Mucosa of descending colon (tissue), 3 donors: ENCODE measurements around the gene PHTF2. TPM values are rescaled to one million over a fixed set of nuclear protein-coding genes. Genes with fewer than 3 reads are reported as not detected.

Experiments used
- ATAC-seq: fragments of 200-7000 bp; cut with Tn5 transposase; one replicate; pipeline ENCODE4 v1.9.1; 2020; ENCODE audit warnings: mild to moderate bottlenecking, moderate library complexity
- DNase-seq, 3 donors: peaks; one replicate each; pipeline ENCODE4 v3.0.0-alpha.2; 2020
- H3K36me3 ChIP-seq: fragments of 200-600 bp; one replicate; pipeline ENCODE4 v1.8.0; 2021; ENCODE audit warnings: low read depth, mild to moderate bottlenecking
- H3K4me1 ChIP-seq: fragments of 200-600 bp; one replicate; pipeline ENCODE4 v1.8.0; 2021; ENCODE audit warnings: low read depth, mild to moderate bottlenecking
- H3K4me3 ChIP-seq: fragments of 200-600 bp; one replicate; pipeline ENCODE4 v1.8.0; 2021; ENCODE audit warnings: mild to moderate bottlenecking
- H3K9me3 ChIP-seq: fragments of 200-600 bp; one replicate; pipeline ENCODE4 v1.8.0; 2021; ENCODE audit warnings: mild to moderate bottlenecking
- intact Hi-C, 2 donors: fragments of 100-400 bp; cut with DNase I in 1 of 2; cut with micrococcal nuclease in 1 of 2; formaldehyde crosslinking; loops; one replicate each; pipeline versions ENCODE4 v1.11.0 to v1.11.1; 2022; cut with DNase I, micrococcal nuclease
- total RNA-seq, 3 donors: library from RNA; stranded (reverse); fragmentation: NEBNext Ultra II Directional in 2 of 3; extraction: Animal tissue kit (Norgen Biotek cat#: 25700) in 2 of 3; gene quantifications; one replicate each; pipeline versions ENCODE4 v1.2.1 to v1.2.4, GENCODE V29; 2021 to 2023
- TF ChIP-seq, protein P1 (sequence below): fragments of 200-600 bp; IDR thresholded peaks from one replicate; pipeline ENCODE4 v1.8.0; 2022; ENCODE audit warnings: antibody characterized with exemption, mild to moderate bottlenecking
- donor health status: DM: no; HTN: no; CAD: no; lungs with moderate emphysema.
- donor health status: DM: no; HTN: no; CAD: no.
- donor health status: DM: no; HTN: yes; CAD: no.

PHTF2 gene
- total RNA-seq, 3 donors from 2014 or later = 13.1 to 15.2 (median 13.7) TPM

DNA sequence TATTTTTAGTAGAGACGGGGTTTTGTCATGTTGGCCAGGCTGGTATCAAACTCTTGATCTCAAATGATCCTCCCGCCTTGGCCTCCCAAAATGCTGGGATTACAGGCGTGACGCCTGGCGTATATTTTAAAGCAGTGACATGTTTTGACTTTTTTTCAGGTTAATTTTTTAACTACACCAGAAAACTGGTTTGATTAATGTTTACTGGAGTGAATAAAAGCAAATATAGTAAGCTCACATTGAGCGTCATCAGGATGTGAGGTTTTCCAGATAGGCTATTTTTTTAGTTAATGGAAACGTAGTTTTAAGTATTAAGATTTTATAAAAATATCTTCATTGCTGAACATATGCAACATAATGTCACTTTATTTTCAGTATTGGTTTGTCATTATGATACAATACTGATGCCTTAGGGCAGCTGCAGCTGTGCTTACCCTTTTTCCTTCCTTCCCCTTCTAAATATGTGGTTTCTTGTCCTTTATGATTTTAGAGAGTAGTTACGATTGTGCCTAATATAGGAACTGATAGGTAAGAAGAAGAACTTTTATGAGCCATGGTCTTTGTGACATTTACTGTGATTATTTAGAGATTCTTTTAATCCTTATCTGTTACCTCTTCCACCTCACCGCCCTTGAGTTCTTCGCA, 37.6 kb upstream of the PHTF2 start:
- ATAC-seq (no peak), DNase-seq (no peak)
- H3K4me1 ChIP-seq = peaks cover 5% of the 10 kb centered on the region
- no peak overlapping the region for H3K4me3 ChIP-seq
- intact Hi-C loops = no loop called here
- TF ChIP-seq, protein P1, sequence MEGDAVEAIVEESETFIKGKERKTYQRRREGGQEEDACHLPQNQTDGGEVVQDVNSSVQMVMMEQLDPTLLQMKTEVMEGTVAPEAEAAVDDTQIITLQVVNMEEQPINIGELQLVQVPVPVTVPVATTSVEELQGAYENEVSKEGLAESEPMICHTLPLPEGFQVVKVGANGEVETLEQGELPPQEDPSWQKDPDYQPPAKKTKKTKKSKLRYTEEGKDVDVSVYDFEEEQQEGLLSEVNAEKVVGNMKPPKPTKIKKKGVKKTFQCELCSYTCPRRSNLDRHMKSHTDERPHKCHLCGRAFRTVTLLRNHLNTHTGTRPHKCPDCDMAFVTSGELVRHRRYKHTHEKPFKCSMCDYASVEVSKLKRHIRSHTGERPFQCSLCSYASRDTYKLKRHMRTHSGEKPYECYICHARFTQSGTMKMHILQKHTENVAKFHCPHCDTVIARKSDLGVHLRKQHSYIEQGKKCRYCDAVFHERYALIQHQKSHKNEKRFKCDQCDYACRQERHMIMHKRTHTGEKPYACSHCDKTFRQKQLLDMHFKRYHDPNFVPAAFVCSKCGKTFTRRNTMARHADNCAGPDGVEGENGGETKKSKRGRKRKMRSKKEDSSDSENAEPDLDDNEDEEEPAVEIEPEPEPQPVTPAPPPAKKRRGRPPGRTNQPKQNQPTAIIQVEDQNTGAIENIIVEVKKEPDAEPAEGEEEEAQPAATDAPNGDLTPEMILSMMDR = no peak
- H3K36me3 ChIP-seq = no peaks in the 10 kb centered on the region
- no peaks in the 10 kb centered on the region for H3K9me3 ChIP-seq

DNA sequence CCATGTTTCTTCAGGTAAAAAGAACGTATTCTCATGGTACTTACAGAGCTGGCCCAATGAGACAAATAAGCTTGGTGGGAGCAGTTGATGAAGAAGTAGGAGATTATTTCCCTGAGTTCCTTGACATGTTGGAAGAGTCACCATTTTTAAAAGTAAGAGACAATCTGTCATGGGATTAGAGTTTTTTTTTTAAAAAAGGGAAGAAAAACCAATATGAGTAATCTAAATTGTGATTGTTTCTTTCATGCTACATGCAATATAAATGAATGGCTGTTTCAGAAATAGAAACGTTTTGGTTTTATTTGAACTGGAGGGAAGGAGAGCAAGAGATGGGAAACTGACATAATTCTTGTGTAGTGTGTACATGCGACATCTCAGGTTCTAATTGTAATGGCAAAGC, 33.1 kb upstream of the PHTF2 start:
- TF ChIP-seq, protein P1 = no peak
- no peaks in the 10 kb centered on the region for H3K9me3 ChIP-seq

DNA sequence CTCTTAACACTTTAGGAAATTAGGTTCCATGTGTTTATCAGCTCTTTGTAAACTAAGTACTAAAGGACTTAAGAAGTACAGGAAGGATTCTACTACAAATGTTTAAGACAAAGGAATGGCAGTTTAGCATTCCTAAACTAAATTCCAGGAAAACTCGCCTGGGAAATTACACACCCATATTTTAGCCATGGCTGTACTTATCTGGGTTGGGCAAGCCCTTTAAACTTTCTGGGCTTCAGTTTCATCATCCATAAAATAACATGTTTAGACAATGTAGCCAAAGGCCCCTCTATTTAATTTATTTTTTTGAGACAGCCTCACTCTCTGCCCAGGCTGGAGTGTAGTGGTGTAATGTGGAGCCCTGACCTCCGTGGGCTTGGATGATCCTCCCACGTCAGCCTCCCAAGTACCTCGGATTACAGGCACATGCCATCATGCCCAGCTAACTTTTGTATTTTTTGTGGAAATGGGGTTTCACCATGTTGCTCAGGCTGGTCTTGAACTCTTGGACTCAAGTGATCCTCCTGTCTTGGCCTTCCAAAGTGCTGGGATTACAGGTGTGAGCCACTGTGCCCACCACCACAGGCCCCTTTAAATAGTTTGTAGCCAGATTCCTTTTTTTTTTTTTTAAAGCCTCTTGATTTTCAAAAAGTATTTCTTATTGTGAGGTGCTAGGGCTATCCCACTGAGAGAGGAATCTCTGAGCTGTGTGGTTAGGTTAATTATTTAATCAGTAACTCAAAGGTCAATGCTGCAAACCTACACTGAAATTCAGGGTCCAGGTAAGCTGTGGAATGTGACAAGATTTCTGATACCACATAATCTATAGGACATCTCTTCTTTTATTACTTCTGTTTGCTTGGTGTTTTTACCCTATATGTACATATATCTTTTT, 32.4 kb upstream of the PHTF2 start:
- intact Hi-C loops = no loop called here
- Histone ChIP-seq H3K4me3 (no peak overlapping the region), H3K9me3 (no peaks in the 10 kb centered on the region), H3K4me1 (peaks cover 14% of the 10 kb centered on the region), H3K36me3 (no peaks in the 10 kb centered on the region)
- DNase-seq (no peak), ATAC-seq (peak; percentile 81)
- TF ChIP-seq, protein P1 = no peak

More for the DNA sequence above, 33.1 kb upstream of the PHTF2 start:
- no peak for ATAC-seq
- DNase-seq = no peak
- Histone ChIP-seq H3K4me3 (no peak overlapping the region), H3K36me3 (no peaks in the 10 kb centered on the region), H3K4me1 (peaks cover 14% of the 10 kb centered on the region)
- intact Hi-C loops = no loop called here

DNA sequence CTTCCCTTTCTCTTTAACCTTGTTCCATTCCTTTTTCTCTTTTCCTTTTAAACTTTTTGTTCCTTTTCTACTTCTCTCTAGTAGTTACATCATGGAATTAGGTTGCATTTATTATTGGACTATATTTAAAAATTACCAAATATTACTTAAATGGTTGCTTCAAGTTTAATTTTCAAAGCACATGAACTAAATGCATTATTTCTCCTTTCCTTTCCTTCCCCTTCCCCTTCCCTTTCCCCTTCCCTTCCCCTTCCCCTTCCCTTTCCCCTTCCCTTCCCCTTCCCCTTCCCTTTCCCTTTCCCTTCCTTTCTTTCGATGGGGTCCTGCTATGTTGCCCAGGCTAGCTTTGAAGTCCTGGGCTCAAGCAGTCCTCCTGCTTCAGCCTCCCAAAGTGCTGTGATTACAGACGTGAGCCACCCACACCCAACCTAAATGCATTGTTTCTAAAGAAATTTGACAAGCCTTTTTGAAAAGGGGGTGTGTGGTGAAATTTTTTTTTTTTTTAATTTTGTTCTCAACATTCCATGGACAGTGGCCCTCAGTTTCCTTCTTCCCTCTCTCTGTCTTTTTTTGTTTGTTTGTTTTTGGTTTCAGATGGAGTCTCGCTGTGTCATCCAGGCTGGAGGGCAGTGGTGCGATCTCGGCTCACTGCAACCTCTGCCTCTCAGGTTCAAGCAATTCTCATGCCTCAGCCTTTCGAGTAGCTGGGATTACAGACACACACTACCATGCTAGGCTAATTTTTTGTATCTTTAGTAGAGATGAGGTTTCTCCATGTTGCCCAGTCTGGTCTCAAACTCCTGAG, 31.6 kb upstream of the PHTF2 start:
- ATAC-seq (no peak), DNase-seq (no peak)
- peaks cover 14% of the 10 kb centered on the region for H3K4me1 ChIP-seq
- no peaks in the 10 kb centered on the region for H3K36me3 ChIP-seq
- H3K4me3 ChIP-seq = no peak overlapping the region
- no peaks in the 10 kb centered on the region for H3K9me3 ChIP-seq
- TF ChIP-seq, protein P1 = no peak
- intact Hi-C loops = no loop called here

DNA sequence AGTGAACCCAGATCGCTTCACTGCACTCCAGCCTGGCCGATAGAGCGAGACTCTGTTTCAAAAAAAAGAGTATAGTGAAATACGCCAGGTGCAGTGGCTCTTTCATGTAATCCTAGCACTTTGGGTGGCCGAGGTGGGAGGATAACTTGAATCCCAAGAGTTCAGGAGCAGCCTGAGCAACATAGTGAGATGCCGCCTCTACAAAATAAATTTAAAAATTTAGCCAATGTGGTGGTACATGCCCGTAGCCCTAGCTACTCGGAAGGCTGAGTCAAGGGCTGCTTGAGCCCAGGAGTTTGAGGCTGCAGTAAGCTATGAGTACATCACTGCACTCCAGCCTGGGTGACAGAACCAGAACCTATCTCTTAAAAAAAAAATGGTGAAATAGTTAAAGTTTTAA, 28.3 kb upstream of the PHTF2 start:
- ATAC-seq = no peak
- no peaks in the 10 kb centered on the region for H3K36me3 ChIP-seq
- intact Hi-C loops = no loop called here

More for the DNA sequence above, 28.3 kb upstream of the PHTF2 start:
- peaks cover 14% of the 10 kb centered on the region for H3K4me1 ChIP-seq
- no peaks in the 10 kb centered on the region for H3K9me3 ChIP-seq
- H3K4me3 ChIP-seq = no peak overlapping the region
- DNase-seq = no peak
- TF ChIP-seq, protein P1 = no peak
